B cell (primary cell): ENCODE measurements around the gene NBEA. TPM values are rescaled to one million over a fixed set of nuclear protein-coding genes. Genes with fewer than 3 reads are reported as not detected.

Experiments used
- ATAC-seq: fragments of 200-7000 bp; cut with Tn5 transposase; one replicate; pipeline ENCODE4 v1.10.0; 2021; ENCODE audit warnings: low read depth, mild to moderate bottlenecking, moderate number of reproducible peaks, moderate library complexity
- CTCF ChIA-PET: fragments of 350-600 bp; sonication (Branson Sonifier 250); formaldehyde crosslinking; loops from one replicate; lab custom pipeline; 2021; ENCODE audit warnings: antibody characterized with exemption, inconsistent platforms; lab: Charles Lee
- POLR2A ChIA-PET: fragments of 350-600 bp; sonication (Branson Sonifier 250); formaldehyde crosslinking; loops from one replicate; lab custom pipeline; 2021; ENCODE audit warnings: antibody characterized with exemption; lab: Charles Lee
- DNase-seq: peaks from one replicate; pipeline ENCODE4 v3.0.0; 2013
- H2AFZ ChIP-seq: 2 replicates; pipeline ENCODE4 v1.6.1; 2012; ENCODE audit warnings: mild to moderate bottlenecking, low read depth, low read length; ENCODE audit not compliant: insufficient read depth, poor library complexity, severe bottlenecking
- H3K27ac ChIP-seq, 2 donors: 1 replicate in 1 of 2; 2 replicates in 1 of 2; pipeline ENCODE4 v1.5.1; 2012 to 2013; ENCODE audit warnings: low read length in 2 of 2, mild to moderate bottlenecking in 2 of 2, moderate library complexity in 1 of 2
- H3K27me3 ChIP-seq, 4 experiments: fragments of 200-600 bp in 1 of 4; sonication (generic) in 1 of 4; replicated peaks in 1 of 4; 1 replicate in 2 of 4; 2 replicates in 2 of 4; pipeline versions ENCODE4 v1.6.1 to v1.7.0; 2013 to 2016; ENCODE audit warnings: low read length in 3 of 4, mild to moderate bottlenecking in 2 of 4, mixed read lengths in 1 of 4, moderate library complexity in 1 of 4; ENCODE audit not compliant: insufficient read depth in 4 of 4, control insufficient read depth in 3 of 4; ENCODE audit errors: control extremely low read depth in 1 of 4
- H3K36me3 ChIP-seq, 2 experiments: replicated peaks in 1 of 2; 1 replicate in 1 of 2; 2 replicates in 1 of 2; pipeline versions ENCODE4 v1.6.1 to v1.7.1; 2013; ENCODE audit warnings: low read length in 1 of 2; ENCODE audit not compliant: insufficient read depth in 2 of 2, control insufficient read depth in 1 of 2; ENCODE audit errors: control extremely low read depth in 1 of 2, extremely low read depth in 1 of 2
- H3K4me1 ChIP-seq, 2 donors: fragments of 200-600 bp in 1 of 2; sonication (generic) in 1 of 2; 1 replicate in 1 of 2; 2 replicates in 1 of 2; pipeline versions ENCODE4 v1.5.1 to v1.6.1; 2013 to 2017; ENCODE audit warnings: low read length in 2 of 2; ENCODE audit not compliant: control insufficient read depth in 2 of 2, insufficient read depth in 2 of 2
- H3K4me2 ChIP-seq: replicated peaks from 2 replicates; pipeline ENCODE3; 2012; ENCODE audit warnings: mild to moderate bottlenecking, low read depth, low read length; ENCODE audit not compliant: poor library complexity, severe bottlenecking
- H3K4me3 ChIP-seq, 5 experiments: fragments of 200-600 bp in 1 of 5; sonication (generic) in 1 of 5; 1 replicate in 3 of 5; 2 replicates in 2 of 5; pipeline versions ENCODE4 v1.5.1 to v1.7.0; 2011 to 2016; ENCODE audit warnings: low read length in 4 of 5, mild to moderate bottlenecking in 4 of 5, low read depth in 2 of 5, control low read depth in 1 of 5, moderate library complexity in 1 of 5; ENCODE audit not compliant: insufficient read depth in 1 of 5; ENCODE audit errors: control extremely low read depth in 1 of 5, extremely low read depth in 1 of 5
- H3K79me2 ChIP-seq: fragments of 200-600 bp; sonication (generic); one replicate; pipeline ENCODE4 v1.6.0; 2016; ENCODE audit warnings: low read length; ENCODE audit not compliant: control insufficient read depth, insufficient read depth
- H3K9ac ChIP-seq: fragments of 200-600 bp; sonication (generic); 2 replicates; pipeline ENCODE4 v1.6.1; 2017; ENCODE audit warnings: mild to moderate bottlenecking, low read length, moderate library complexity
- H3K9me3 ChIP-seq, 3 donors: one replicate each; pipeline versions ENCODE4 v1.6.1 to v1.7.1; 2013; ENCODE audit warnings: low read length in 2 of 3; ENCODE audit not compliant: control insufficient read depth in 2 of 3, insufficient read depth in 1 of 3; ENCODE audit errors: control extremely low read depth in 1 of 3
- H4K20me1 ChIP-seq: 2 replicates; pipeline ENCODE4 v1.6.0; 2012; ENCODE audit warnings: mild to moderate bottlenecking, low read length; ENCODE audit not compliant: insufficient read depth, control insufficient read depth, poor library complexity, severe bottlenecking
- H3K27ac Mint-ChIP-seq: one replicate; pipeline ENCODE4 v1.8.0; 2021; ENCODE audit warnings: mixed read lengths
- H3K27me3 Mint-ChIP-seq: one replicate; pipeline ENCODE4 v1.8.0; 2021; ENCODE audit warnings: mixed read lengths
- H3K4me1 Mint-ChIP-seq: one replicate; pipeline ENCODE4 v1.8.0; 2021; ENCODE audit warnings: mixed read lengths
- H3K4me3 Mint-ChIP-seq: one replicate; pipeline ENCODE4 v1.8.0; 2021; ENCODE audit warnings: mixed read lengths
- H3K9me3 Mint-ChIP-seq: one replicate; pipeline ENCODE4 v1.8.0; 2022; ENCODE audit warnings: mixed read lengths; ENCODE audit not compliant: insufficient read depth
- EZH2 ChIP-seq: IDR thresholded peaks from 2 replicates; pipeline ENCODE4 v1.6.1; 2012; ENCODE audit warnings: borderline replicate concordance, low read depth, mild to moderate bottlenecking, moderate library complexity, low read length; ENCODE audit not compliant: insufficient read depth, poor library complexity, severe bottlenecking
- WGBS: methylation state at CpG from one replicate; pipeline ENCODE4 v1.1.5; 2013; ENCODE audit warnings: missing lambda C conversion rate; ENCODE audit not compliant: insufficient coverage; 5-methylcytosine and 5-hydroxymethylcytosine counted together
- intact Hi-C: fragments of 100-400 bp; cut with micrococcal nuclease; formaldehyde crosslinking; loops from one replicate; pipeline ENCODE4 v1.10.0; 2022
- polyA plus RNA-seq: library from polyadenylated mRNA; depleted of rRNA; stranded (reverse); fragments of >200 nt; gene quantifications from 2 replicates; pipeline ENCODE4 v1.2.3, GENCODE V29; 2012
- total RNA-seq, 2 donors: library from RNA; stranded (reverse); fragments of 120-200 nt in 1 of 2; gene quantifications; 1 replicate in 1 of 2; 2 replicates in 1 of 2; pipeline versions ENCODE4 v1.2.3 to v1.2.4, GENCODE V29; 2013 to 2022
- TF ChIP-seq, protein P1 (sequence below): fragments of 200-600 bp; IDR thresholded peaks from one replicate; pipeline ENCODE4 v1.8.0; 2022; ENCODE audit warnings: antibody characterized with exemption, mild to moderate bottlenecking

Gene NBEA
- total and polyA plus RNA-seq, 2 donors (not counting 1 experiment from before 2014, with no cell fraction given) = 1.5 to 10.7 TPM

DNA sequence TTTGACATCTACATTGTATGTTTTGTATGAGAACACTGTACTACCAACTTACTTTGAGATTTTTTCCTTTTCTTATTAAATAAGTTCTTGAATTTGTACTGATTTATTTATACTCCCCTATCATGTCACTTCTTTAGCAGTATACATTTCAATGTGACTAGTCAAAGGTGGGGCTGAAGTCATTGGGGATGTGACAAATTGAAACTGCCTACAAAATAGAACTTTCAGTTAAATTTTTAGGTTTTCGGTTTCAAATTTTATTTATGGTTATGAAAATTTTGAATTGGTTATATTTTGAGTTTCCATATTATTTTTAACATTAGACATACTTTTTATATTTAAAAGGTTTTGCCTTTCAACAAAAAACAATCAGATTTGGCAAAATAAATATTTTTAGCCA, 221.6 kb downstream of the NBEA start:
- H3K4me2 ChIP-seq = no peak overlapping the region
- H3K27ac ChIP-seq = no peak overlapping the region
- ATAC-seq (no peak), DNase-seq (no peak)
- CTCF ChIA-PET = interaction anchor here (0.6 to 2.2 kb wide), 4 partner anchors 22 to 1936 kb away, joined by 3 to 11 read pairs (median 5); no protein-coding TSS in a partner anchor
- peaks cover 4 to 6% of the 10 kb centered on the region in 2 donors for H3K4me1 ChIP-seq
- intact Hi-C loops = loop anchor here (2.0 to 5.0 kb wide), 2 partner anchors 1233 to 1346 kb away; partner anchors contain the start of gene RFC3
- no peaks in the 10 kb centered on the region for H3K9me3 ChIP-seq
- no peaks in the 10 kb centered on the region for H3K79me2 ChIP-seq
- no peak overlapping the region for H3K4me3 ChIP-seq
- peaks cover 6% of the 10 kb centered on the region for H3K4me1 Mint-ChIP-seq
- H3K27me3 Mint-ChIP-seq = no peaks in the 10 kb centered on the region
- no peak overlapping the region for H3K27ac Mint-ChIP-seq
- TF ChIP-seq, protein P1, sequence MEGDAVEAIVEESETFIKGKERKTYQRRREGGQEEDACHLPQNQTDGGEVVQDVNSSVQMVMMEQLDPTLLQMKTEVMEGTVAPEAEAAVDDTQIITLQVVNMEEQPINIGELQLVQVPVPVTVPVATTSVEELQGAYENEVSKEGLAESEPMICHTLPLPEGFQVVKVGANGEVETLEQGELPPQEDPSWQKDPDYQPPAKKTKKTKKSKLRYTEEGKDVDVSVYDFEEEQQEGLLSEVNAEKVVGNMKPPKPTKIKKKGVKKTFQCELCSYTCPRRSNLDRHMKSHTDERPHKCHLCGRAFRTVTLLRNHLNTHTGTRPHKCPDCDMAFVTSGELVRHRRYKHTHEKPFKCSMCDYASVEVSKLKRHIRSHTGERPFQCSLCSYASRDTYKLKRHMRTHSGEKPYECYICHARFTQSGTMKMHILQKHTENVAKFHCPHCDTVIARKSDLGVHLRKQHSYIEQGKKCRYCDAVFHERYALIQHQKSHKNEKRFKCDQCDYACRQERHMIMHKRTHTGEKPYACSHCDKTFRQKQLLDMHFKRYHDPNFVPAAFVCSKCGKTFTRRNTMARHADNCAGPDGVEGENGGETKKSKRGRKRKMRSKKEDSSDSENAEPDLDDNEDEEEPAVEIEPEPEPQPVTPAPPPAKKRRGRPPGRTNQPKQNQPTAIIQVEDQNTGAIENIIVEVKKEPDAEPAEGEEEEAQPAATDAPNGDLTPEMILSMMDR = no peak
- no peak for TF ChIP-seq EZH2
- no peak overlapping the region for H3K9ac ChIP-seq
- no peaks in the 10 kb centered on the region for H4K20me1 ChIP-seq
- POLR2A ChIA-PET = no interaction called here
- no CpG with 5 or more reads among the region's 1 CpG for whole genome bisulfite sequencing
- no peaks in the 10 kb centered on the region for H3K36me3 ChIP-seq
- H3K4me3 Mint-ChIP-seq = no peak overlapping the region
- H3K27me3 ChIP-seq = no peaks in the 10 kb centered on the region
- no peak overlapping the region for H2AFZ ChIP-seq
- no peaks in the 10 kb centered on the region for H3K9me3 Mint-ChIP-seq

DNA sequence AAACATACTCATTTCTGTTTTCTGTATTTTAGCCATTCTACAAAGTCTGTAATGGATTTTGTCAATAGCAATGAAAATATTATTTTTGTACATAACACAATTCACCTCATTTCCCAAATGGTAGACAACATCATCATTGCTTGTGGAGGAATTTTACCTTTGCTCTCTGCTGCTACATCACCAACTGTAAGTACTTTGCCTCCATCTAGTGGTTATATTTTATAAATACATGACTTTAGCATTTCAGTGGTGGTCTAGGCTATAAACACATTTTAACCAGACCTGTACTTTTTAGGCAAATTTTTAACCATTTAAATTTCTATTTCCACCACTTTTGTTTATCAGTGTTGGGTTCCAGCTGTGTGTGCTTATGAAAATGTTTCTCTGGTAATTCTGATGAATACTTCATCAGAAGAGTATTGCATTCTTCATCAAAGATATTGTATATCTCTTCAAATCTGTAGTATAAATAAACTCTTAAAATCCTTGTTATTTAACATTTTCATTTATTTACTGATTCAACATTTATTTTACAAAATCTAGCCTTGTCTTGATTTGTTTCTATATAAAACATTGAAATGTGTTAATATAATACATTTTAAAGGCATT, 222.4 kb downstream of the NBEA start:
- TF ChIP-seq, protein P1 = peak; percentile 91
- no peak for TF ChIP-seq EZH2
- Histone ChIP-seq H3K4me2 (no peak overlapping the region), H4K20me1 (no peaks in the 10 kb centered on the region), H3K79me2 (no peaks in the 10 kb centered on the region), H3K9me3 (no peaks in the 10 kb centered on the region), H3K9ac (no peak overlapping the region), H3K4me1 (peaks cover 4 to 6% of the 10 kb centered on the region in 2 donors), H3K27ac (no peak overlapping the region), H3K27me3 (no peaks in the 10 kb centered on the region), H2AFZ (no peak overlapping the region), H3K36me3 (no peaks in the 10 kb centered on the region), H3K4me3 (no peak overlapping the region)
- CTCF ChIA-PET = interaction anchor here (0.6 to 2.2 kb wide), 8 partner anchors 9 to 1936 kb away, joined by 3 to 11 read pairs (median 3); no protein-coding TSS in a partner anchor
- intact Hi-C loops = loop anchor here (2.0 to 5.0 kb wide), 2 partner anchors 1234 to 1347 kb away; partner anchors contain the start of gene RFC3
- H3K27me3 Mint-ChIP-seq = no peaks in the 10 kb centered on the region
- ATAC-seq = peak; percentile 21
- H3K9me3 Mint-ChIP-seq = no peaks in the 10 kb centered on the region
- DNase-seq = peak; percentile 50
- peaks cover 6% of the 10 kb centered on the region for H3K4me1 Mint-ChIP-seq
- POLR2A ChIA-PET = no interaction called here
- no peak overlapping the region for H3K4me3 Mint-ChIP-seq
- no peak overlapping the region for H3K27ac Mint-ChIP-seq
